ENCODE data around the gene TSSK2. TPM values are rescaled to one million over a fixed set of nuclear protein-coding genes. Genes with fewer than 3 reads are reported as not detected.

TSSK2 gene
- total and polyA plus RNA-seq, 2 donors (not counting 3 experiments of a cell fraction or from before 2014, with no cell fraction given): not detected

DNA sequence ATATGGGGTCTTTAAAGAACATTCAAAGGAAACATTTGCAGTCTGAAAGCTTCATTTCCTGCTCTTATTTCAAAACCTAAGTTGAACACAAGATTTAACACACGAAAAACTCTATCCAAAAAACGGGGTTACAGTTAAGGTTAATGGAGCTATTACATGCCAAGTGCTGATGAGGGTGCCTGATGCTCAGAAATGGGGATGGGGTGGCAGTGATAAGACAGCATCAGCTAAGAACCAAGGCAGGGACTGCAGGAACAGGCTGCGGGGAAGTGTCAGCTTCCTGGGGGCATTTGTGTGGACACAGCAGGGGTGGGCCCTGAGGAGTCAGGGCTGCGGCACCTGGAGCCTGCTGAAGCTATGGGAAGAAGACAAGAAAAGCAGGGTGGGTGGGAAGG lies 21.0 kb upstream of the TSSK2 start:
- no peak for TF ChIP-seq POLR2A (IDR thresholded peaks at IDR 0.05; ENCODE audit: low read depth, low read length)
- CTCF ChIA-PET: interaction anchor here (1.3 kb wide), 1 partner anchor 34 kb away, joined by 4 read pairs; the partner anchor contains the start of gene ESS2
- H3K4me3 ChIP-seq (replicated peaks in 1 of 3; ENCODE audit: insufficient read depth in 1 of 3, low read depth in 1 of 3, low read length in 3 of 3): no peak overlapping the region
- intact Hi-C loops (cut with micrococcal nuclease): no loop called here
- H3K4me2 ChIP-seq (ENCODE audit: insufficient read depth, low read length): no peak overlapping the region
- H3K27me3 ChIP-seq (ENCODE audit: control insufficient read depth in 2 of 2, insufficient read depth in 2 of 2, low read length in 2 of 2): no peaks in the 10 kb centered on the region
- no peaks in the 10 kb centered on the region for H3K36me3 ChIP-seq (ENCODE audit: control insufficient read depth in 2 of 2, extremely low read depth in 1 of 2, insufficient read depth in 2 of 2, low read length in 2 of 2)
- no peaks in the 10 kb centered on the region for H3K9me3 ChIP-seq (replicated peaks; ENCODE audit: control insufficient read depth, insufficient read depth, low read length)
- H4K20me1 ChIP-seq (replicated peaks; ENCODE audit: control insufficient read depth, extremely low read depth, insufficient read depth, low read length): peaks cover 3% of the 10 kb centered on the region
- H3K79me2 ChIP-seq (ENCODE audit: control insufficient read depth, insufficient read depth, low read length): peaks cover 61% of the 10 kb centered on the region
- dilution Hi-C loops (cut with MboI; ENCODE audit: extremely low pct_ligation_motif_present, low sequenced_read_pairs): no loop called here
- no peak overlapping the region for H3K27ac ChIP-seq (ENCODE audit: insufficient read depth, low read depth, low read length)
- no peaks in the 10 kb centered on the region for H3K4me1 ChIP-seq (ENCODE audit: control insufficient read depth, extremely low read depth, insufficient read depth, low read length)
- FAIRE-seq (no peak), DNase-seq (ENCODE audit: low read depth, low spot score) (no peak)
- H2AFZ ChIP-seq (ENCODE audit: low read depth, low read length): no peak overlapping the region
- no peak overlapping the region for H3K9ac ChIP-seq (replicated peaks; ENCODE audit: extremely low read depth, insufficient read depth, low read length)
- no peaks in the 10 kb centered on the region for H3K9me1 ChIP-seq (replicated peaks; ENCODE audit: control insufficient read depth, extremely low read depth, insufficient read depth, low read length)
- POLR2A ChIA-PET: no interaction called here
- BruUV-seq (replicated peaks): no TSS peak

DNA sequence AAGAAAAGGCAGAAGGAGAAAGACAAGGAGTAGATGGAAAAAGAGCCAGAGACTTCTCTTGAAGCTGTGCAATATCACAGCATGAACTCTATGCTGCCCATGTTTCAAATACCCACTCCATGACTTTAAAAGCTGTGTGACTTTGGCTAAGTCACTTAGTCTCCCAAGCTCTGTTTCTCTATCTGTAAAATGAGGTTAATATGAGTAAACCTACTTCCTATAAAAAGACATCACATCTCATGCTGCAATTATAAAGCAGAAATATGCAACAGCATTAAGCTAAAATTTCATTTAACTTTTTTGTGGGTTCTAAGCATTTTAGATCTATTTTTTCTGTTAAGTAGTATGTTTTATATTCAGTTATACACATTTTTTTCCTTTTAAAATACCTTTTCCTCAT lies 20.5 kb upstream of the TSSK2 start:
- H3K9me3 ChIP-seq (replicated peaks; ENCODE audit: control insufficient read depth, insufficient read depth, low read length): no peaks in the 10 kb centered on the region
- CTCF ChIA-PET: interaction anchor here (1.3 to 1.5 kb wide), 2 partner anchors 34 to 46 kb away, joined by 3 to 4 read pairs; partner anchors contain the start of gene ESS2
- DNase-seq (ENCODE audit: low read depth, low spot score) (no peak), FAIRE-seq (no peak)
- TF ChIP-seq GATA2 (IDR thresholded peaks at IDR 0.05; ENCODE audit: insufficient read depth, insufficient read length, low read depth, low read length): no peak
- no peak for TF ChIP-seq EZH2 (IDR thresholded peaks at IDR 0.05; ENCODE audit: borderline replicate concordance, low read depth, low read length, severe bottlenecking)
- TF ChIP-seq FOS (IDR thresholded peaks at IDR 0.05; ENCODE audit: borderline replicate concordance, insufficient read depth, low read length): no peak
- no peak for TF ChIP-seq JUN (IDR thresholded peaks at IDR 0.05; ENCODE audit: borderline replicate concordance, insufficient read depth, insufficient read length, low read depth)
- TF ChIP-seq POLR2AphosphoS5 (IDR thresholded peaks at IDR 0.05; ENCODE audit: insufficient read depth, low read depth, low read length): no peak
- TF ChIP-seq, protein P1, sequence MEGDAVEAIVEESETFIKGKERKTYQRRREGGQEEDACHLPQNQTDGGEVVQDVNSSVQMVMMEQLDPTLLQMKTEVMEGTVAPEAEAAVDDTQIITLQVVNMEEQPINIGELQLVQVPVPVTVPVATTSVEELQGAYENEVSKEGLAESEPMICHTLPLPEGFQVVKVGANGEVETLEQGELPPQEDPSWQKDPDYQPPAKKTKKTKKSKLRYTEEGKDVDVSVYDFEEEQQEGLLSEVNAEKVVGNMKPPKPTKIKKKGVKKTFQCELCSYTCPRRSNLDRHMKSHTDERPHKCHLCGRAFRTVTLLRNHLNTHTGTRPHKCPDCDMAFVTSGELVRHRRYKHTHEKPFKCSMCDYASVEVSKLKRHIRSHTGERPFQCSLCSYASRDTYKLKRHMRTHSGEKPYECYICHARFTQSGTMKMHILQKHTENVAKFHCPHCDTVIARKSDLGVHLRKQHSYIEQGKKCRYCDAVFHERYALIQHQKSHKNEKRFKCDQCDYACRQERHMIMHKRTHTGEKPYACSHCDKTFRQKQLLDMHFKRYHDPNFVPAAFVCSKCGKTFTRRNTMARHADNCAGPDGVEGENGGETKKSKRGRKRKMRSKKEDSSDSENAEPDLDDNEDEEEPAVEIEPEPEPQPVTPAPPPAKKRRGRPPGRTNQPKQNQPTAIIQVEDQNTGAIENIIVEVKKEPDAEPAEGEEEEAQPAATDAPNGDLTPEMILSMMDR (IDR thresholded peaks at IDR 0.05; ENCODE audit: extremely low read depth in 1 of 2, insufficient read depth in 1 of 2, low read depth in 1 of 2, low read length in 2 of 2): no peak
- no peak for TF ChIP-seq POLR2A (IDR thresholded peaks at IDR 0.05; ENCODE audit: low read depth, low read length)
- TF ChIP-seq MYC (IDR thresholded peaks at IDR 0.05; ENCODE audit: low read depth, low read length): no peak
- TF ChIP-seq, protein P2, sequence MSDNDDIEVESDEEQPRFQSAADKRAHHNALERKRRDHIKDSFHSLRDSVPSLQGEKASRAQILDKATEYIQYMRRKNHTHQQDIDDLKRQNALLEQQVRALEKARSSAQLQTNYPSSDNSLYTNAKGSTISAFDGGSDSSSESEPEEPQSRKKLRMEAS (IDR thresholded peaks at IDR 0.05; ENCODE audit: insufficient read depth, insufficient read length): no peak
- H3K4me3 ChIP-seq (replicated peaks in 1 of 3; ENCODE audit: insufficient read depth in 1 of 3, low read depth in 1 of 3, low read length in 3 of 3): no peak overlapping the region
- no peaks in the 10 kb centered on the region for H3K4me1 ChIP-seq (ENCODE audit: control insufficient read depth, extremely low read depth, insufficient read depth, low read length)
- no peak overlapping the region for H3K4me2 ChIP-seq (ENCODE audit: insufficient read depth, low read length)
- H3K27me3 ChIP-seq (ENCODE audit: control insufficient read depth in 2 of 2, insufficient read depth in 2 of 2, low read length in 2 of 2): no peaks in the 10 kb centered on the region
- H3K79me2 ChIP-seq (ENCODE audit: control insufficient read depth, insufficient read depth, low read length): peaks cover 66% of the 10 kb centered on the region
- no peak overlapping the region for H3K27ac ChIP-seq (ENCODE audit: insufficient read depth, low read depth, low read length)
- POLR2A ChIA-PET: no interaction called here
- H2AFZ ChIP-seq (ENCODE audit: low read depth, low read length): no peak overlapping the region
- dilution Hi-C loops (cut with MboI; ENCODE audit: extremely low pct_ligation_motif_present, low sequenced_read_pairs) (no loop called here), intact Hi-C loops (cut with micrococcal nuclease) (no loop called here)
- peaks cover 3% of the 10 kb centered on the region for H4K20me1 ChIP-seq (replicated peaks; ENCODE audit: control insufficient read depth, extremely low read depth, insufficient read depth, low read length)
- no peak overlapping the region for H3K9ac ChIP-seq (replicated peaks; ENCODE audit: extremely low read depth, insufficient read depth, low read length)
- BruUV-seq (replicated peaks): no TSS peak
- H3K36me3 ChIP-seq (ENCODE audit: control insufficient read depth in 2 of 2, extremely low read depth in 1 of 2, insufficient read depth in 2 of 2, low read length in 2 of 2): no peaks in the 10 kb centered on the region
- H3K9me1 ChIP-seq (replicated peaks; ENCODE audit: control insufficient read depth, extremely low read depth, insufficient read depth, low read length): no peaks in the 10 kb centered on the region
